ENCODE data around the gene SEMG2. TPM values are rescaled to one million over a fixed set of nuclear protein-coding genes. Genes with fewer than 3 reads are reported as not detected.
A peak's percentile ranks its signal among the peaks of the same experiment; 100 is the strongest.

SEMG2 gene
- total and polyA plus RNA-seq, 9 of the 15 experiments (the other 6 are each of a cell fraction or from before 2014, with no cell fraction given) = not detected

DNA sequence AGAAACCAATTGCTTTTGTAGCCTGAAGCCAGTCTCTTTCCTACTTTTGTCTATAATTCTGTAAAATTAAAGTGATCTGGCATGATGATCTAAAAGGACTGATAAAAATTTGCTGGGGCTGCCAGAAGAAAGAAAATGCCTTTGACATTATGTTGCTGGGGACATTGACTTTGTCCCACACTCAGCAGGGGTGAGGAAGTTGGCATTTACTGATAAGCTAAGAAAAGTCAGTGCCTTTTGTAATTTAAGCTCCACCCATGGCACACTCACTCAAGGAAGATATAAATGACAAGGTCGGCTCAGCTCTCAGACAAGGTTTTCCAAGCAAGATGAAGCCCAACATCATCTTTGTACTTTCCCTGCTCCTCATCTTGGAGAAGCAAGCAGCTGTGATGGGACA is 14.4 kb upstream of the SEMG2 start, which contains the start of gene SEMG1:
SEMG1 (plus strand) TSS at position 309 of the 400 bp plus-strand sequence; CDS start at position 330, 21 bp downstream.
- H3K4me3 ChIP-seq = no peak within 1 kb of the TSS
- H3K4me1 ChIP-seq (replicated peaks in 1 of 2; ENCODE audit: control insufficient read depth in 2 of 2, insufficient read depth in 2 of 2, low read length in 2 of 2) = no peaks in the 10 kb centered on the region
- no peak within 1 kb of the TSS for H3K4me2 ChIP-seq (ENCODE audit: insufficient read depth, low read length)
- H3K36me3 ChIP-seq (ENCODE audit: control insufficient read depth, insufficient read depth, low read length) = no peaks in the 10 kb centered on the region
- TF ChIP-seq ILF3 (IDR thresholded peaks at IDR 0.05; ENCODE audit: borderline replicate concordance) = no peak
- TF ChIP-seq MYBL2 (IDR thresholded peaks at IDR 0.05; ENCODE audit: low read depth) = no peak
- no peak for TF ChIP-seq MYBL2 (CRISPR knock-in tag; IDR thresholded peaks at IDR 0.05; ENCODE audit: borderline replicate concordance)
- no peak for TF ChIP-seq ZEB2 (IDR thresholded peaks at IDR 0.05)
- TF ChIP-seq SRF (CRISPR knock-in tag; IDR thresholded peaks at IDR 0.05) = no peak
- no peak for TF ChIP-seq POLR2A (conservative IDR thresholded peaks at IDR 0.05)
- TF ChIP-seq, protein P1, sequence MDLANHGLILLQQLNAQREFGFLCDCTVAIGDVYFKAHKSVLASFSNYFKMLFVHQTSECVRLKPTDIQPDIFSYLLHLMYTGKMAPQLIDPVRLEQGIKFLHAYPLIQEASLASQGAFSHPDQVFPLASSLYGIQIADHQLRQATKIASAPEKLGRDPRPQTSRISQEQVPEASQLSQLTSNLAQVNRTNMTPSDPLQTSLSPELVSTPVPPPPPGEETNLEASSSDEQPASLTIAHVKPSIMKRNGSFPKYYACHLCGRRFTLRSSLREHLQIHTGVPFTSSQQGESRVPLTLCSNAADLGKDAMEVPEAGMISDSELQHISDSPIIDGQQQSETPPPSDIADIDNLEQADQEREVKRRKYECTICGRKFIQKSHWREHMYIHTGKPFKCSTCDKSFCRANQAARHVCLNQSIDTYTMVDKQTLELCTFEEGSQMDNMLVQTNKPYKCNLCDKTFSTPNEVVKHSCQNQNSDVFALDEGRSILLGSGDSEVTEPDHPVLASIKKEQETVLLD (IDR thresholded peaks at IDR 0.05) = no peak
- no peak for TF ChIP-seq SIRT6 (IDR thresholded peaks at IDR 0.05; ENCODE audit: low read depth, low read length)
- TF ChIP-seq U2AF1 (optimal IDR thresholded peaks at IDR 0.05; ENCODE audit: low read depth, low read length) = no peak
- TF ChIP-seq MXI1 (IDR thresholded peaks at IDR 0.05; ENCODE audit: low read depth, low read length) = no peak
- no peak for TF ChIP-seq SMAD3 (CRISPR knock-in tag; conservative IDR thresholded peaks at IDR 0.05)
- TF ChIP-seq, protein P2, sequence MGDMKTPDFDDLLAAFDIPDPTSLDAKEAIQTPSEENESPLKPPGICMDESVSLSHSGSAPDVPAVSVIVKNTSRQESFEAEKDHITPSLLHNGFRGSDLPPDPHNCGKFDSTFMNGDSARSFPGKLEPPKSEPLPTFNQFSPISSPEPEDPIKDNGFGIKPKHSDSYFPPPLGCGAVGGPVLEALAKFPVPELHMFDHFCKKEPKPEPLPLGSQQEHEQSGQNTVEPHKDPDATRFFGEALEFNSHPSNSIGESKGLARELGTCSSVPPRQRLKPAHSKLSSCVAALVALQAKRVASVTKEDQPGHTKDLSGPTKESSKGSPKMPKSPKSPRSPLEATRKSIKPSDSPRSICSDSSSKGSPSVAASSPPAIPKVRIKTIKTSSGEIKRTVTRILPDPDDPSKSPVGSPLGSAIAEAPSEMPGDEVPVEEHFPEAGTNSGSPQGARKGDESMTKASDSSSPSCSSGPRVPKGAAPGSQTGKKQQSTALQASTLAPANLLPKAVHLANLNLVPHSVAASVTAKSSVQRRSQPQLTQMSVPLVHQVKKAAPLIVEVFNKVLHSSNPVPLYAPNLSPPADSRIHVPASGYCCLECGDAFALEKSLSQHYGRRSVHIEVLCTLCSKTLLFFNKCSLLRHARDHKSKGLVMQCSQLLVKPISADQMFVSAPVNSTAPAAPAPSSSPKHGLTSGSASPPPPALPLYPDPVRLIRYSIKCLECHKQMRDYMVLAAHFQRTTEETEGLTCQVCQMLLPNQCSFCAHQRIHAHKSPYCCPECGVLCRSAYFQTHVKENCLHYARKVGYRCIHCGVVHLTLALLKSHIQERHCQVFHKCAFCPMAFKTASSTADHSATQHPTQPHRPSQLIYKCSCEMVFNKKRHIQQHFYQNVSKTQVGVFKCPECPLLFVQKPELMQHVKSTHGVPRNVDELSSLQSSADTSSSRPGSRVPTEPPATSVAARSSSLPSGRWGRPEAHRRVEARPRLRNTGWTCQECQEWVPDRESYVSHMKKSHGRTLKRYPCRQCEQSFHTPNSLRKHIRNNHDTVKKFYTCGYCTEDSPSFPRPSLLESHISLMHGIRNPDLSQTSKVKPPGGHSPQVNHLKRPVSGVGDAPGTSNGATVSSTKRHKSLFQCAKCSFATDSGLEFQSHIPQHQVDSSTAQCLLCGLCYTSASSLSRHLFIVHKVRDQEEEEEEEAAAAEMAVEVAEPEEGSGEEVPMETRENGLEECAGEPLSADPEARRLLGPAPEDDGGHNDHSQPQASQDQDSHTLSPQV (IDR thresholded peaks at IDR 0.05) = no peak
- TF ChIP-seq, protein P3, sequence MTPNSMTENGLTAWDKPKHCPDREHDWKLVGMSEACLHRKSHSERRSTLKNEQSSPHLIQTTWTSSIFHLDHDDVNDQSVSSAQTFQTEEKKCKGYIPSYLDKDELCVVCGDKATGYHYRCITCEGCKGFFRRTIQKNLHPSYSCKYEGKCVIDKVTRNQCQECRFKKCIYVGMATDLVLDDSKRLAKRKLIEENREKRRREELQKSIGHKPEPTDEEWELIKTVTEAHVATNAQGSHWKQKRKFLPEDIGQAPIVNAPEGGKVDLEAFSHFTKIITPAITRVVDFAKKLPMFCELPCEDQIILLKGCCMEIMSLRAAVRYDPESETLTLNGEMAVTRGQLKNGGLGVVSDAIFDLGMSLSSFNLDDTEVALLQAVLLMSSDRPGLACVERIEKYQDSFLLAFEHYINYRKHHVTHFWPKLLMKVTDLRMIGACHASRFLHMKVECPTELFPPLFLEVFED (CRISPR knock-in tag; conservative IDR thresholded peaks at IDR 0.05) = no peak
- TF ChIP-seq SIN3B (IDR thresholded peaks at IDR 0.05; ENCODE audit: low read depth) = no peak
- TF ChIP-seq MEIS2 (IDR thresholded peaks at IDR 0.05; ENCODE audit: partially characterized antibody) = no peak
- TF ChIP-seq, protein P4, sequence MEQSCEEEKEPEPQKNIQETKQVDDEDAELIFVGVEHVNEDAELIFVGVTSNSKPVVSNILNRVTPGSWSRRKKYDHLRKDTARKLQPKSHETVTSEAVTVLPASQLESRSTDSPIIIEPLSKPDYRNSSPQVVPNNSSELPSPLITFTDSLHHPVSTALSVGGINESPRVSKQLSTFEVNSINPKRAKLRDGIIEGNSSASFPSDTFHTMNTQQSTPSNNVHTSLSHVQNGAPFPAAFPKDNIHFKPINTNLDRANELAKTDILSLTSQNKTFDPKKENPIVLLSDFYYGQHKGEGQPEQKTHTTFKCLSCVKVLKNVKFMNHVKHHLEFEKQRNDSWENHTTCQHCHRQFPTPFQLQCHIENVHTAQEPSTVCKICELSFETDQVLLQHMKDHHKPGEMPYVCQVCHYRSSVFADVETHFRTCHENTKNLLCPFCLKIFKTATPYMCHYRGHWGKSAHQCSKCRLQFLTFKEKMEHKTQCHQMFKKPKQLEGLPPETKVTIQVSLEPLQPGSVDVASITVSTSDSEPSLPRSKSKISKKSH (CRISPR knock-in tag; IDR thresholded peaks at IDR 0.05) = no peak
- TF ChIP-seq JUNB (CRISPR knock-in tag; conservative IDR thresholded peaks at IDR 0.05) = no peak
- 0% methylated on average over 1 of the region's 1 CpG for WGBS (ENCODE audit: insufficient coverage, low coverage, missing lambda C conversion rate)
- in situ Hi-C loops (cut with MboI) (no loop called here), intact Hi-C loops (cut with micrococcal nuclease) (no loop called here)
- H3K27me3 ChIP-seq (ENCODE audit: control insufficient read depth in 2 of 2, insufficient read depth in 2 of 2, low read length in 2 of 2) = no peaks in the 10 kb centered on the region; a peak in 2 of 5 replicates
- BruUV-seq (replicated peaks) = no TSS peak
- POLR2A ChIA-PET = interaction anchor here (0.6 kb wide), 1 partner anchor 526 kb away, joined by 3 read pairs; no protein-coding TSS in a partner anchor
- H4K20me1 ChIP-seq (replicated peaks; ENCODE audit: control insufficient read depth, insufficient read depth, low read length) = no peaks in the 10 kb centered on the region
- DNase-seq (ENCODE audit: extremely low read depth in 1 of 4, low spot score in 3 of 4) (no peak), FAIRE-seq (peak; percentile 35), ATAC-seq (no peak)
- H3K9me1 ChIP-seq (ENCODE audit: control insufficient read depth, insufficient read depth, low read length) = no peaks in the 10 kb centered on the region
- CTCF ChIA-PET (ENCODE audit: low intra/inter-chr PET ratio) = no interaction called here
- H3K9me3 ChIP-seq (replicated peaks; ENCODE audit: control insufficient read depth, insufficient read depth, low read depth, low read length) = no peaks in the 10 kb centered on the region
- no peak within 1 kb of the TSS for H3K27ac ChIP-seq (ENCODE audit: extremely low read depth, low read depth, low read length)
- no peaks in the 10 kb centered on the region for H3K79me2 ChIP-seq (ENCODE audit: control insufficient read depth, insufficient read depth, low read length)
- H2AFZ ChIP-seq (ENCODE audit: low read depth, low read length) = no peak within 1 kb of the TSS
- no peak within 1 kb of the TSS for H3K9ac ChIP-seq (ENCODE audit: insufficient read depth in 1 of 2, low read depth in 2 of 2, low read length in 2 of 2)
